Epithelial cell of alveolus of lung (primary cell): ENCODE results near the gene NOTCH2NLA. TPM values are rescaled to one million over a fixed set of nuclear protein-coding genes. Genes with fewer than 3 reads are reported as not detected.

ENCODE experiments used
- total RNA-seq: library from RNA; depleted of rRNA; stranded (reverse); fragments of >200 nt; gene quantifications from 2 replicates; pipeline ENCODE4 v1.2.1, GENCODE V29; 2015

NOTCH2NLA gene
- total RNA-seq, result 9.7 and 32.5 TPM in 2 replicates

GRCh38 chr1:146228710-146229477 is at the start of gene NOTCH2NLA:
TSS of gene NOTCH2NLA (minus strand) at chr1:146229021. CDS start at chr1:146189337, 39,684 bp downstream.

DNA sequence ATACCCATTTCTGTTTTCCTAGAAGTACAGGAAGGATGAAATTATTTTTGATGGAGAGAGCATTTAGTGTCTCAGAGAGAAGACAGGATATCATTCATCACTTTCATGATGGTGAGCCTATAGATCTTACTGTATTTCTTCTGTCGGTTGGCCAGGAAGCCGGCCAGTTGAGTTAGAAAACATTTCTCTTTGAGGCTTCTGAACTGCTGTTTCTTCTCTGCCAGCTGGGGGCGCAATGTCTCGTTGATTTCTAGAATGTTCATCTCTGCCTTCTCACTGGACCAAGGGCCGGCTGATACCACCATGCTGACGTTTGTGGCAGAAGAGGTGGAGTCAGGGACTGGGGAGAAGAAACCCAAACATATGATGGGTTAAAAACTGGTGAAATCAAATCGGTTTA is 84.4 kb downstream of the NOTCH2NLA start, which contains the start of gene NBPF10:
NBPF10 (minus strand) TSS at position 340 of the 400 bp plus-strand sequence; CDS start at position 305, 35 bp downstream.

Other genes starting within 250 kb of the NOTCH2NLA start
- gene TXNIP, start 232.4 kb downstream of the NOTCH2NLA start, total RNA-seq, result 61.0 and 776 TPM in 2 replicates
- gene HJV, start 207.3 kb downstream of the NOTCH2NLA start, total RNA-seq, result not detected in 2 replicates
- 0.96 and 1.0 TPM in 2 replicates for gene NBPF10, start 84.2 kb downstream of the NOTCH2NLA start, total RNA-seq